Stimulated activated naive CD4-positive, alpha-beta T cell treated with Interleukin-2 at 50 U/mL for 16 hours (primary cell): ENCODE data around the gene TEX35.

ENCODE experiments used
- DNase-seq: peaks from one replicate; lab custom pipeline; 2025; lab: John Stamatoyannopoulos, UW

Gene TEX35

GRCh38 chr1:178520803-178521202 is 7.9 kb downstream of the TEX35 start:
- DNase-seq, result no peak

GRCh38 chr1:178521241-178521640 is 8.3 kb downstream of the TEX35 start:
- DNase-seq, result no peak

DNA sequence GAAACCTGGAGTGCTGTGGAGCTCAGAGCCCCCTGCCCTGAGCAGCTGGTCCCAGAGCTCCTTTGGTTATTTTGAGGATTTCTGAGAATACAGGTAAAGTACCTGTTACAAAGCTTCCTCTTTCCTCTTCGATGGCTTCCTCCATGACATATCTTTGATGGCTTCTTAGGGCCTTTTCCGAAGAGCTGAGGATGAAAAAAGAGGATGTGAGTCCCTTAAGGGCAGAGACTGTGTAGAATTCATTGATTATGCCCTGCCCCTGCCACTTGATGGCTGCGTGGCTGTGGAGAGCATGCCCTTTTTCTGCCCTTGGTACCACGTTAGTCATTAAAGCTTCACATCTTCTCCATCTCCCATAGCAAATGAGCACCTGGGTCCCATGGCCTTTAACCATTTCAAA is 14.2 kb downstream of the TEX35 start:
- DNase-seq, result no peak

- DNase-seq, result no peak
Measured at GRCh38 chr1:178528228-178528952, 15.5 kb downstream of the TEX35 start.

- no peak for DNase-seq
Measured at GRCh38 chr1:178528953-178529335, 16.0 kb downstream of the TEX35 start.

- no peak for DNase-seq
Measured at GRCh38 chr1:178529364-178530036, 16.6 kb downstream of the TEX35 start.

DNA sequence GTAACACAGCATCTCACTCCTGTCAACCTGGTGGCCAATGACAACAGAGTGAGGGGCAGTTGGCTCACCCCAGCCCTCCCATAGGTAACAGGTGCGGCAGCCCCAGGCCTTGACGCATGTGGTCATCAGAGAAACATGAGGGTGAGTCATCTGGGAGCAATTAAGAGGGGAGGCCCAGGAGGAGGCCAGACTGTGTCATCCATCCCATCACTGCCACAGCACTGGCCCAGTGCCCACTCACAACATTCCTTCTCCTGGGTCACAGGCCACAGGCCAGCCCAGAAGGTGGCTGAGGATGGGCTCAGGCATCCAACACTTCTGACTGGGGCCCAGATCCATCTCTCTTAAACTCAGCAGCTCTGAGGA is 17.1 kb downstream of the TEX35 start:
- DNase-seq, result no peak

- no peak for DNase-seq
Measured at GRCh38 chr1:178530502-178530901, 17.6 kb downstream of the TEX35 start.

GRCh38 chr1:178531887-178532286 is 19.0 kb downstream of the TEX35 start:
- DNase-seq, result no peak

DNA sequence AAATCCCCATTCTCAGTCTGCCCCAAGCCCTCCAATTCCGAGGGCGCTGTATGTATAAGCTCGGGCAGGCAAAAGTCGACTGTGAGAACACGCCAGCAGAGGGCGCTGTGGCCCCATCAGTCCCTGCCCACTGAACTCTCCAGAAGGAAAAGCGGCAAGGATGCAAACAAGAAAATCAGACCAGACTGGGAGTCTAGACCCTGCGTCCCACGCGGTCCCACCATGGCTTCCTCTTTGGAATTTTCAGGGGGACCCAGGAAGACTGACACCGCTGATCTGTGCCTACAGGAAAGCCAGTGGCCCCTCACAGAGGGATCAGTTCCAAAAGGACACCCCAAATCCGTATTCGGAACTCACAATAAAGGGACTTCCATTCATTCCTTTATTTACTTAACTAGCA is 19.5 kb downstream of the TEX35 start:
- peak; percentile 56 for DNase-seq

DNA sequence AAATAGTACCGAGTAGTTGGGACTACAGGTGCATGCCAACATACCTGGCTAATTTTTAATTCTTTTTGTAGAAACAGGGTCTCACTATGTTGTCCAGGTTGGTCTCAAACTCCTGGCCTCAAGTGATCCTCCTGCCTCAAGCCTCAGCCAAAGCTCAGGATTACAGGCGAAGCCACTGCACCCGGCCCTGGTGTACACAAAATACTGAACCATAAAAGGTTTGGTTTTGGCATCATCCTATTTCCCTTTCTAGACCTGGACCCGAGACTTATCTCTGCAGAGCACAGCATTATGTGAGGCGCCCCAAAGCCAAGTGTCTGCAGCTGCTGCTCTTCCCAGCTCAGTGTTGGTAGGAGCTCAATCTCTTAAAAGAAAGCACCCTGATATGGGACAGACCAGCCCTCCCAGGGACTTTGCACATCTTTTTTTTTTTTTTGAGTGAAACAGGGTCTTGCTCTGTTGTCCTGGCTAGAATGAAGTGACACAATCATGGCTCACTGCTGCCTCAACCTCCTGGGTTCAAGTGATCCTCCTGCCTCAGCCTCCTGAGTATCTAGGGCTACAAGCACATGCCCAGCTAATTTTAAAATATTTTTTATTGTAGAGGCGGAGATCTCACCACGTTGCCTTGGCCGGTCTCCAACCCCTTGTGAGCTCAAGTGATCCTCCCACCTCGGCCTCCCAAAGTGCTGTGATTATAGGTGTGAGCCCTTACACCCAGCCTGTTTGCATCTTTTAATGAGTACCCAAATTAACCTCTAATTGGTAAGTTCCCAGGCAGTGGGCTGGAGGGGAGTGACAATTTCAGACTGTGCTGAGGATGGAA is 20.4 kb downstream of the TEX35 start:
- DNase-seq, result no peak

DNA sequence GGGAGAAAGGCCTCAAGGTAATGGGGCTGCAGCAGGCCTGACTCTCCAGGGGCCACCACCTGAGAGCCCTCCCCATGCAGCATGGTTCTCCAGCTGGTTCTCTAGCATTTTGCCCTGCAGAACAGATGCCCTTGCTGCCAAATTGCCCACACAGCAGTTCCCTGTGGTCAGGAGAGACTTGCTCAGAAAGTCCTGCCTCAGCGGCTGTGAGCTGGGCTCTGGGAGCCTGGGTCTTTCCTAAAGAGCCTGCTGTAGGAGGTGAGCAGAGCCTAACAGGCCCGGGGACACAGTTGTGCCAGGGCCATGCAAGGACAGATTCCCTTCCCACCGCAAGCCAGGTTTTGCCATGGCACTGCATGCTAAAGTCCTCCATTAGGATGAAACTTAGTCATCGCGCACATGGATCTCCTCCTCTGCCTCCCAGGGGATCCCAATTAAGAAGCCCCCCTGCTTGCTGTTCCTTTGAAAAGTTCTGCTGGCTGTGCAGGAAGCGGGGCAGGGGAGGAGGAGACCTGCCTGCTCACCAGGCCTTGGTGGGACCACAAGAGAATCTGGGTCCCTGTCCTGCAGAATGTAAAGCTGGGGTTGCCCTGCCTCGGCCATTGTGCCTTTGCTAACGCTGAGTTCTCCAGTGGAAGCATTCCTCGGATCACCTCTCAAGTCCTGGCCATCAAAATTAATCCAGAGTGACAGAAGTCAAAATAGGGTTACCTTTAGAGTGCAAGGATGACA is 21.4 kb downstream of the TEX35 start:
- no peak for DNase-seq

GRCh38 chr1:178536329-178536728 is 23.4 kb downstream of the TEX35 start:
- no peak for DNase-seq

DNA sequence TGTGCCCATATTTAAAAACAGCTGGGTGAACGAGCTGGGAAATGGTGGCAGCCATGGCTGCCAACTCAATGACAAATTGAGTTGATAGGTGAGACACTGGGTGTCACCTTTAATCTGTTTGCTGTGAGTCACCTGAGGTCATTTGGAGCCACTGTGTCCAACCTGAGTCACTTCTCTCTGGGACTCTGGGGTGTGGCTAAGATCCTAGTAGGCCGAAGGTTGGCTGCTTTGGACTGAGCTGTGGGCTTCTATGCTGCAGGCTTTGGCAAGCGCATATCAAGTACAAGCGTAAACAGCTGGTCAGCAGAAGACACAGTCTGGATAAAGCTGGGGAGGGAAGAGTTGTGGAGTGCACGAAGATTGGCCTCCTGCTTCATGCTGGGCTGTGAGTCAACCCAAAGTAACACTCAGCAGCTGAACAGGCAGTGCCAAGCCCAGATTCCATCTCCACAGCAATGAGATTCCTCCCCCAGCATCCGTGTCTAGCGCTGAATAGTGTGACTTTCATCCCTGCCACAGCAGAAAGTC is 24.0 kb downstream of the TEX35 start:
- no peak for DNase-seq

GRCh38 chr1:178537382-178538090 is 24.6 kb downstream of the TEX35 start:
- no peak for DNase-seq

GRCh38 chr1:178538192-178538916 is 25.4 kb downstream of the TEX35 start:
- no peak for DNase-seq

GRCh38 chr1:178539291-178539690 is 26.4 kb downstream of the TEX35 start:
- no peak for DNase-seq

DNA sequence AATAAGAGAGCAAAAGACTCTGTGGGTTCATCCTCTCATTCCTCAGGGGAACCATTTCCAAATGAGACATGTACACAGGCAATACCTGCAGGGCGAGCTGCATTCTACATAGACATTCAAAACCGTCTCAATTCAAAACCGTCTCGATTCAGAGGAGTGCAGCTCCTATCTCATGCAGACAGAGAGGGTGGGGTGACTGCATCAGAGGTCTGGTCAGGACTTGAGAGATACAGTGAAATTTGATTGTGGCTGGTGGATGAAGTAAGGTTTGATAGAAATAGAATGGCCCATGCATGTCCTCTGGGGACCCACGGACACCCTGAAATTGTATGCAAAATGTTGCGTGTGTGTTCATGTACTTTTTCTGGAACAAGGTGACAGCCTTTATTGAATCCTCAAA is 27.3 kb downstream of the TEX35 start:
- DNase-seq, result no peak

- no peak for DNase-seq
Measured at GRCh38 chr1:178540646-178541045, 27.7 kb downstream of the TEX35 start.

GRCh38 chr1:178541379-178541778 is 28.5 kb downstream of the TEX35 start:
- DNase-seq, result no peak
